Loucy (cell line): ENCODE data around the gene RALGPS1.

Experiments used
- H2AFZ ChIP-seq: fragments of 200-600 bp; sonication (generic); 2 replicates; pipeline ENCODE4 v1.6.0; 2016; ENCODE audit warnings: antibody characterized with exemption, mild to moderate bottlenecking, low read length, moderate library complexity
- H3F3A ChIP-seq: fragments of 200-600 bp; 2 replicates; pipeline ENCODE4 v1.6.0; 2016; ENCODE audit warnings: antibody characterized with exemption, low read depth, mild to moderate bottlenecking
- H3K27me3 ChIP-seq: fragments of 200-600 bp; sonication (generic); 2 replicates; pipeline ENCODE4 v1.6.1; 2014; ENCODE audit warnings: low read length, mild to moderate bottlenecking; ENCODE audit not compliant: insufficient read depth, poor library complexity, severe bottlenecking
- H3K36me3 ChIP-seq: fragments of 200-600 bp; sonication (generic); 2 replicates; pipeline ENCODE4 v1.6.1; 2016; ENCODE audit warnings: low read length; ENCODE audit not compliant: insufficient read depth
- H3K4me1 ChIP-seq: fragments of 200-600 bp; sonication (generic); 2 replicates; pipeline ENCODE4 v1.5.1; 2014; ENCODE audit warnings: low read length, mild to moderate bottlenecking; ENCODE audit not compliant: insufficient read depth, poor library complexity, severe bottlenecking
- H3K4me2 ChIP-seq: fragments of 200-600 bp; sonication (generic); 2 replicates; pipeline ENCODE4 v1.6.0; 2014; ENCODE audit warnings: antibody characterized with exemption, low read length, low read depth, mild to moderate bottlenecking; ENCODE audit not compliant: poor library complexity, severe bottlenecking
- H3K4me3 ChIP-seq: fragments of 200-600 bp; sonication (generic); 2 replicates; pipeline ENCODE4 v1.5.1; 2014; ENCODE audit warnings: low read length, mild to moderate bottlenecking, mixed read lengths; ENCODE audit not compliant: poor library complexity, severe bottlenecking
- H3K79me2 ChIP-seq: fragments of 200-600 bp; sonication (generic); 2 replicates; pipeline ENCODE4 v1.6.1; 2014; ENCODE audit warnings: low read length; ENCODE audit not compliant: insufficient read depth
- H3K9ac ChIP-seq: fragments of 200-600 bp; sonication (generic); 2 replicates; pipeline ENCODE4 v1.6.0; 2014; ENCODE audit warnings: mild to moderate bottlenecking, low read depth, low read length, moderate library complexity; ENCODE audit not compliant: poor library complexity, severe bottlenecking
- H3K9me2 ChIP-seq: fragments of 200-600 bp; sonication (generic); replicated peaks from 2 replicates; pipeline ENCODE4 v1.6.1; 2016; ENCODE audit warnings: low read depth, low read length, mixed read lengths
- H3K9me3 ChIP-seq: fragments of 200-600 bp; sonication (generic); 2 replicates; pipeline ENCODE4 v1.6.1; 2014; ENCODE audit warnings: mild to moderate bottlenecking, antibody characterized with exemption, low read length, low read depth; ENCODE audit not compliant: insufficient read depth
- H4K20me1 ChIP-seq: fragments of 200-600 bp; sonication (generic); 2 replicates; pipeline ENCODE4 v1.6.0; 2014; ENCODE audit warnings: antibody characterized with exemption, low read length, mild to moderate bottlenecking; ENCODE audit not compliant: insufficient read depth, poor library complexity, severe bottlenecking
- CTCF ChIP-seq: fragments of 200-600 bp; sonication (generic); conservative IDR thresholded peaks from 2 replicates; pipeline ENCODE4 v1.5.1; 2014; ENCODE audit warnings: mild to moderate bottlenecking, antibody characterized with exemption, low read length
- EZH2phosphoT487 ChIP-seq: fragments of 200-600 bp; IDR thresholded peaks from 2 replicates; pipeline ENCODE4 v1.6.1; 2018; ENCODE audit warnings: antibody characterized with exemption, mild to moderate bottlenecking, moderate library complexity, borderline replicate concordance

The RALGPS1 gene

GRCh38 chr9:126893079-126893478, 21.5 kb upstream of the RALGPS1 start:
- Histone ChIP-seq H3F3A (no peaks in the 10 kb centered on the region), H3K27me3 (no peaks in the 10 kb centered on the region), H3K36me3 (no peaks in the 10 kb centered on the region), H4K20me1 (no peaks in the 10 kb centered on the region), H3K9me2 (no peaks in the 10 kb centered on the region), H3K9me3 (no peaks in the 10 kb centered on the region), H3K4me2 (no peak overlapping the region), H3K4me1 (no peaks in the 10 kb centered on the region), H3K9ac (no peak overlapping the region), H3K79me2 (no peaks in the 10 kb centered on the region), H2AFZ (no peak overlapping the region), H3K4me3 (no peak overlapping the region)
- no peak for TF ChIP-seq EZH2phosphoT487
- peak; percentile 67 for TF ChIP-seq CTCF

DNA sequence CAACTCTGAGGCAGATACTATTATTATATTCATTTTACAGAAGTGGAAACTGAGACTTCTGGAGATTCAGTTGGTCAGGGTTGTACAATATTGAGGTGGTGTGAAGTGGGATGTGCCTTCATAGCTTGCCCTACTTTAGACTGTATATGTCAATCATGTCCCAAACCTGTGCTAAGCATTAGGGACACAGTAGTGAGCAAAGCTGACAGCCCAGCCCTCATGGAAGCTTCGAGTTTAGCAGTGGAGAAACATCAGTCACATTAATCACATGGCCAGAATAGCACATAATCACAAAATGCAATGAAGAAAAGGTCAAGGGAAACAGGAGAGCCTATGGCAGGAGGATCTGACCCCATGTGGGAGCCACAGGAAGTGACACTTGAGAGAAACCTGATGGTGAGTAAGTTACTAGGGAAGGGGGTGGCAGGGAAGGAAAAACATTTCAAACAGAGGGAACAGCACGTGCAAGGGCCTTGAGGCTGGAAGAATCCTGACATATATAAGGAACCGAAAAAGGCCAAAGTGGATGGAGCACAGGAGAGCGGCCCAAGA, 20.5 kb upstream of the RALGPS1 start:
- TF ChIP-seq CTCF, result no peak
- TF ChIP-seq EZH2phosphoT487, result no peak
- H2AFZ ChIP-seq, result no peak overlapping the region
- H3K9me2 ChIP-seq, result no peaks in the 10 kb centered on the region
- no peaks in the 10 kb centered on the region for H3K79me2 ChIP-seq
- H3K9me3 ChIP-seq, result no peaks in the 10 kb centered on the region
- no peaks in the 10 kb centered on the region for H3K4me1 ChIP-seq
- no peaks in the 10 kb centered on the region for H4K20me1 ChIP-seq
- H3K27me3 ChIP-seq, result no peaks in the 10 kb centered on the region
- H3F3A ChIP-seq, result no peaks in the 10 kb centered on the region
- no peak overlapping the region for H3K9ac ChIP-seq
- no peak overlapping the region for H3K4me2 ChIP-seq
- H3K4me3 ChIP-seq, result no peak overlapping the region
- H3K36me3 ChIP-seq, result no peaks in the 10 kb centered on the region

DNA sequence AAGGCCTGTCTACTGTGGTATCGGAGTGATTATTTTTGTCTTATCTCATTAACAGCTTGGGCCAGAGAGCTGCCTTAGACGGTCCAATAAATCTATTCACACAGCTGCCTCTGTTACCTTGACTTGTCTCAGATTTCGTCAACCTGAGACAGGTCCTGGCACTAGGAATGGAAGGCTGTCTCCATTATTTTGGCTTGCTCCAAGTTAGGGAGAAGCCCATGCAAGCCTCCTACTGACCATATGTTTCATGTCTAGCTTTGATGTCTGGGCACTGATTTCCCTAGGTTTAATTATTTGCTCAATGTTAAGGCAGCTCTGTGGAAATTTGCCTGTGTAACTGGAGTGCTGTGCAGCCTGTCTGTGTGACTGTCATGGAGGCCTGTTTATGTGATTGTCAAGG, 12.4 kb upstream of the RALGPS1 start:
- Histone ChIP-seq H4K20me1 (no peaks in the 10 kb centered on the region), H3K4me2 (no peak overlapping the region), H2AFZ (no peak overlapping the region), H3K9ac (no peak overlapping the region), H3K79me2 (no peaks in the 10 kb centered on the region), H3K36me3 (no peaks in the 10 kb centered on the region), H3K4me1 (no peaks in the 10 kb centered on the region), H3F3A (no peaks in the 10 kb centered on the region), H3K9me2 (no peaks in the 10 kb centered on the region), H3K4me3 (no peak overlapping the region), H3K27me3 (no peaks in the 10 kb centered on the region), H3K9me3 (peaks cover 4% of the 10 kb centered on the region; the same call in 1 of the 2 replicates)
- TF ChIP-seq CTCF (no peak), EZH2phosphoT487 (no peak)
